Stimulated activated CD4-positive, alpha-beta T cell treated with anti-CD3 and anti-CD28 coated beads, TNF-alpha, amount 100 ng/mL, for 48 hours (primary cell): ENCODE results near the gene RPS16.

ENCODE experiments used
- DNase-seq, 3 donors: peaks; one replicate each; pipeline ENCODE4 v3.0.0-alpha.2; 2020; ENCODE audit warnings: low read depth in 3 of 3

The RPS16 gene

GRCh38 chr19:39407660-39408391, 27.9 kb downstream of the RPS16 start:
- no peak for DNase-seq

GRCh38 chr19:39407410-39407659, 28.4 kb downstream of the RPS16 start:
- DNase-seq: no peak

- DNase-seq: peak; percentile 77 to 87 (median 80)
Measured at GRCh38 chr19:39406656-39407409, 28.9 kb downstream of the RPS16 start, which contains the start of gene ZFP36. TSS of gene ZFP36 (plus strand) at chr19:39406847. CDS start at chr19:39406905, 58 bp downstream.

GRCh38 chr19:39405958-39406655, 29.6 kb downstream of the RPS16 start:
- peak; percentile 47 to 84 (median 73) for DNase-seq

GRCh38 chr19:39405261-39405957, 30.3 kb downstream of the RPS16 start:
- no peak for DNase-seq

- peak; percentile 91 to 96 (median 92) for DNase-seq
Measured at GRCh38 chr19:39403331-39404312, 32.1 kb downstream of the RPS16 start.

GRCh38 chr19:39402346-39403300, 33.1 kb downstream of the RPS16 start:
- DNase-seq: peak; percentile 74 to 84 (median 79)

- DNase-seq: peak in 2 of 3 donors; percentile 67 to 86
Measured at GRCh38 chr19:39401549-39402345, 34.0 kb downstream of the RPS16 start.

GRCh38 chr19:39401070-39401548, 34.6 kb downstream of the RPS16 start:
- no peak for DNase-seq

- DNase-seq: no peak
Measured at GRCh38 chr19:39400061-39400460, 35.7 kb downstream of the RPS16 start.

- DNase-seq: no peak
Measured at GRCh38 chr19:39399668-39400050, 36.1 kb downstream of the RPS16 start.

GRCh38 chr19:39398297-39398864, 37.4 kb downstream of the RPS16 start:
- no peak for DNase-seq

- peak; percentile 88 to 96 (median 91) for DNase-seq
Measured at GRCh38 chr19:39397360-39398296, 38.1 kb downstream of the RPS16 start.

GRCh38 chr19:39390751-39391437, 44.9 kb downstream of the RPS16 start, which contains the start of the genes MED29 and PAF1:
TSS of gene MED29 (plus strand) at chr19:39391378. CDS start at chr19:39391423, 45 bp downstream.
TSS of gene PAF1 (minus strand) at chr19:39391106. CDS start at chr19:39390864, 242 bp downstream.
- DNase-seq: peak; percentile 86 to 96 (median 89)

- peak in 1 of 3 donors; percentile 45 for DNase-seq
Measured at GRCh38 chr19:39390451-39390750, 45.3 kb downstream of the RPS16 start.

GRCh38 chr19:39389631-39390414, 45.9 kb downstream of the RPS16 start:
- DNase-seq: no peak
